ENCODE measurements around the gene TPP1. TPM values are rescaled to one million over a fixed set of nuclear protein-coding genes. Genes with fewer than 3 reads are reported as not detected.

The TPP1 gene
- total RNA-seq, 2 donors from 2014 or later, result 66.7 to 75.6 TPM

- H3K4me3 ChIP-seq, result no peak overlapping the region
- no peak for TF ChIP-seq CTCF (IDR thresholded peaks at IDR 0.05)
- H3K4me1 ChIP-seq (ENCODE audit: control insufficient read depth in 1 of 2, low read depth in 2 of 2), result peaks cover 13 to 23% of the 10 kb centered on the region in 2 donors
- H3K27me3 ChIP-seq (replicated peaks; ENCODE audit: insufficient read depth), result no peaks in the 10 kb centered on the region
- no peak overlapping the region for H3K27ac ChIP-seq
- no peak for DNase-seq (ENCODE audit: low spot score)
- no peaks in the 10 kb centered on the region for H3K9me3 ChIP-seq
- ATAC-seq (ENCODE audit: insufficient number of reproducible peaks, low FRiP score, low read depth), result no peak
- H3K36me3 ChIP-seq, result peaks cover 18% of the 10 kb centered on the region
Measured at GRCh38 chr11:6620636-6621035, 1.4 kb upstream of the TPP1 start.

GRCh38 chr11:6618117-6619003, 862 bp downstream of the TPP1 start:
- Histone ChIP-seq H3K9me3 (no peaks in the 10 kb centered on the region), H3K36me3 (peaks cover 11% of the 10 kb centered on the region), H3K4me1 (ENCODE audit: control insufficient read depth in 1 of 2, low read depth in 2 of 2) (peaks cover 17 to 26% of the 10 kb centered on the region in 2 donors), H3K27me3 (replicated peaks; ENCODE audit: insufficient read depth) (no peaks in the 10 kb centered on the region), H3K4me3 (peak overlapping the region; percentile 93), H3K27ac (peak overlapping the region; percentile 75 to 80)
- peak; percentile 10 for ATAC-seq (ENCODE audit: insufficient number of reproducible peaks, low FRiP score, low read depth)
- DNase-seq (ENCODE audit: low spot score), result no peak
- no peak for TF ChIP-seq CTCF (IDR thresholded peaks at IDR 0.05)

GRCh38 chr11:6617315-6617781, 1.9 kb downstream of the TPP1 start:
- H3K27ac ChIP-seq, result peak overlapping the region; percentile 4 to 80
- ATAC-seq (ENCODE audit: insufficient number of reproducible peaks, low FRiP score, low read depth) (no peak), DNase-seq (ENCODE audit: low spot score) (no peak)
- no peaks in the 10 kb centered on the region for H3K27me3 ChIP-seq (replicated peaks; ENCODE audit: insufficient read depth)
- peaks cover 23 to 31% of the 10 kb centered on the region in 2 donors for H3K4me1 ChIP-seq (ENCODE audit: control insufficient read depth in 1 of 2, low read depth in 2 of 2)
- H3K4me3 ChIP-seq, result peak overlapping the region; percentile 93
- H3K9me3 ChIP-seq, result no peaks in the 10 kb centered on the region
- TF ChIP-seq CTCF (IDR thresholded peaks at IDR 0.05), result no peak
- H3K36me3 ChIP-seq, result peaks cover 11% of the 10 kb centered on the region

GRCh38 chr11:6616596-6617250, 2.5 kb downstream of the TPP1 start:
- Histone ChIP-seq H3K36me3 (peaks cover 11% of the 10 kb centered on the region), H3K27ac (peak overlapping the region in 1 of 2 donors; percentile 4), H3K4me1 (ENCODE audit: control insufficient read depth in 1 of 2, low read depth in 2 of 2) (peaks cover 23 to 31% of the 10 kb centered on the region in 2 donors), H3K9me3 (no peaks in the 10 kb centered on the region), H3K27me3 (replicated peaks; ENCODE audit: insufficient read depth) (no peaks in the 10 kb centered on the region), H3K4me3 (no peak overlapping the region)
- ATAC-seq (ENCODE audit: insufficient number of reproducible peaks, low FRiP score, low read depth), result no peak
- no peak for DNase-seq (ENCODE audit: low spot score)
- TF ChIP-seq CTCF (IDR thresholded peaks at IDR 0.05), result no peak
